GM19035 (cell line): ENCODE measurements around the gene DNAH12.
"Not testable (repeated sequence)": the region's sequence is repeated elsewhere in the genome, so short reads cannot be mapped to it uniquely, and the experiment has no call there.

Experiments used
- ATAC-seq: cut with Tn5 transposase; IDR thresholded peaks from one replicate; pipeline ENCODE4 v1.9.1; 2021; ENCODE audit not compliant: unreplicated experiment

The DNAH12 gene

DNA sequence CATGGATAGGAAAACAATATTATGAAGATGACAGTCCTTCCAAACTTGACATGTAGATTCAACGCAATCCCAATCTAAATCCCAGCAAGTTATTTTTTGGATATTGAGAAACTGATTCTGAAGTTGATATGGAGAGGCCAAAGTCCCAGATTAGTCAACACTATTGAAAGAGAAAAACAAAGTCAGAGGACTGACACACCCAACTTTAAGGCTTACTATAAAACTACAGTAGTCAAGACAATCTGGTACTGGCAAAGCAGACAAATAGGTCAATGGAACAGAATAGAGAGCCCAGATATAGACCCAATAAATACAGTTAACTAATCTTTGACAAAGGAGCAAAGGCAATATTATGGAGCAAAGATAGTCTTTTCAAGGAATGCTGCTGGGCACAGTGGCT lies 132.4 kb downstream of the DNAH12 start:
- ATAC-seq, result no peak

DNA sequence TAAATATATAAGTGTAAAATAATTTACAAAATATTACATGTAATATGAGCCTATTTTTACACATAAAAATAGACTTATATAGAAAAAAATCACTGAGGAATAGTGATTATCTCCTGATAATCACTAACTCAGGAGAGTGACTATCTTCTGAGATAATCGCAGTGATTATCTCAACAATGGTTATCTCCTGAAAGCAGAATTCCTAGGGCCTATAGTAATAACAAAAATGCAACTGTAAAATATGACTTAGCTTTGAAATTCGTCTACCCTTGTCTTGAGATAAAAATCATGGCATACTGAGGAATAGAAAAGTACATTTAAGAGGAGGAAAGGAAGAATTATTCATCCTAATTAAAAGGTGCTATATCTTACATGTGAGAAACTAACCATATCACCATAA lies 134.7 kb downstream of the DNAH12 start:
- no peak for ATAC-seq

GRCh38 chr3:57402675-57403074 lies 141.5 kb downstream of the DNAH12 start:
- no peak for ATAC-seq

DNA sequence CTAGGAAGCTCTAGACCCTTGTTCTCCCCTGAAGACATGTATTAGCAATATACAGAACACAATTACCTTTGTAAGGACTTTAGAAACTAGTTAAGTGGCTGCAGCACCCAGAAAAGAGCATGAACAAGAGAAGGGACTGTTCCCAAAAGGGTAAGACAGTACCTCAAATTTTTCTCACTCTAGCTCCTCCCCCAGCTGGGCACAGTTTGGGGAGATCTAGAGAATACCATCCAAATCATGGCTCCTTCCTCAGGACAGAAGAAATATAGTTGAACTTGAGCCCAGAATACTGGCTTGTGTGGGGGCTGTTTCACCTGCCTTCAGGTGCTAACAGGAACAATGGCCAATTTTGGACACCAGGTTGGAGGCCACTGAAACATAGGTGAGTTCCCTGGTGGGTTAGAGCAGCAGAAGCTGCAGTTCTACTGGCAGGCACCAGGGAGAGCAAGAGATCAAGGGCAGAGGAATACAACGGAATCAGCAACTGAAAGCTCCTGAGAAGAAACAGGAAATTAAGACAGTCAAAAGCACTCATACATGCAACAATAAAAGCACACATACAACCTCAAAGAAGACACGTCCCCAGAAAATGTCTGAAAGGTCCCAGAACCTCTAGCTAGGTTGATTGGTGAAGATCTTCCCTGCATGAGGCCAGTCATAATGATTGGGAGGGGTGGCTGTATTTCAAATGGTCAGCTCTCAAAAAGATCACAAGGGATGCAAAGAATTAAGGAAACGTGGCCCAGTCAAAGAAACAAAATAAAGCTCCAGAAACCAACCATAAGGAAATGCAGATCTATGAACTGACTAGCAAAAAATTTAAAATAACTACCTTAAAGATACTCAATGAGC lies 146.7 kb downstream of the DNAH12 start:
- ATAC-seq, result peak; percentile 93

- no peak for ATAC-seq
These were observed 150.2 kb downstream of the DNAH12 start for GRCh38 chr3:57393977-57394376.

DNA sequence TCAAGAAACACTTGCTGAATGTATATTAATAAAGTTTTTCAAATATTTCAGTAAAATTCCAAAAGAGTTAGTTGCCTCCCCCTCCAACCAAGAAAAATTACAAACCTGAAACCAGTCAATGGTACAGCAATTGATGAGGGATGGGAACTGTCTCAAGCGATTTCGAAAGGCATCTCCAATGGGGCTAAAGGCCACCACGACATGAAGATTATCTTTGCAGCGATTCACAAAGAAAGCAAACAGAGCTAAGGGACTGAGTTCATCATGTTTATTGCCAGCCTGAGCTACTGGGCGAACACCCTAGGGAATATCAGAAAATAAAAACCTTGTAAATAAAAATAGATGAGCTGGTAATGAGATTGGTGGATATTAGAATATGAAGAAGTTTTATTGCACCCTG lies 152.4 kb downstream of the DNAH12 start:
- no peak for ATAC-seq

- ATAC-seq, result no peak
These were observed 154.9 kb downstream of the DNAH12 start for GRCh38 chr3:57389271-57389670.

DNA sequence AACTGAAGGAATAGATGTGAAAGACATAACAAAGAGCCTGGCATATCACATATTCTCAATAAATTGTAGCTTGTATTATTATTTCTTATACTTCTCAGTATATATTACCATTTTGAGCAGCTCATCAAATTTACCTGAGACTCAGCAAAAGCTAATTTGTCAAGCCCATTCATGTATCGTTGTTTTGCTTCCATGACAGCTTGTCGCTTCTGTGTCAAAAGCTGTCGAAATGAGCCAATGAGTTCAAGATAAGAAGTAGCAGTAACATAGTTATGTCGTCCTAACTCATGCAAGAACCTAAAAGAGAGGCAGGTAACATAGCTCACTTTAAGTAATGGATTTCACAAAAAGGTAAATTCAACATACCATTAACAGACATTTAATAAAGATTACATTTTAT lies 157.8 kb downstream of the DNAH12 start:
- ATAC-seq, result no peak

DNA sequence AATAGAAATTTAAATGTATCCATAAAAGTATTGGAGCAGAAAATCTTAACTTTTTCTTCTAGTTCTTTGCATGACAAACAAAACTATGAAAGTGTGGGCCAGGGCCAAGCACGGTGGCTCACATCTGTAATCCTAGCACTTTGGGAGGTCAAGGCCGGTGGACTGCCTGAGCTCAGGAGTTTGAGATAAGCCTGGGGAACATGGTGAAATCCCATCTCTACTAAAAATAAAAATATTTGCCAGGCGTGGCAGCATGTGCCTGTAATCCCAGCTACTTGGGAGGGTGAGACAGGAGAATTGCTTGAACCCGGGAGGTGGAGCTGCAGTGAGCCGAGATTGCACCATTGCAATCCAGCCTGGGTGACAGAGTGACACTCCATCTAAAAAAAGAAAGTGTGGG lies 158.6 kb downstream of the DNAH12 start:
- ATAC-seq, result no peak

- no peak for ATAC-seq
These were observed 160.3 kb downstream of the DNAH12 start for GRCh38 chr3:57383838-57384237.

- no peak for ATAC-seq
These were observed 160.7 kb downstream of the DNAH12 start for GRCh38 chr3:57383406-57383805.

GRCh38 chr3:57382933-57383332 lies 161.2 kb downstream of the DNAH12 start:
- ATAC-seq, result no peak

- ATAC-seq, result no peak
These were observed 173.8 kb downstream of the DNAH12 start for GRCh38 chr3:57370341-57370740.

- not testable (repeated sequence) for ATAC-seq
These were observed 179.1 kb downstream of the DNAH12 start for GRCh38 chr3:57365089-57365488.

DNA sequence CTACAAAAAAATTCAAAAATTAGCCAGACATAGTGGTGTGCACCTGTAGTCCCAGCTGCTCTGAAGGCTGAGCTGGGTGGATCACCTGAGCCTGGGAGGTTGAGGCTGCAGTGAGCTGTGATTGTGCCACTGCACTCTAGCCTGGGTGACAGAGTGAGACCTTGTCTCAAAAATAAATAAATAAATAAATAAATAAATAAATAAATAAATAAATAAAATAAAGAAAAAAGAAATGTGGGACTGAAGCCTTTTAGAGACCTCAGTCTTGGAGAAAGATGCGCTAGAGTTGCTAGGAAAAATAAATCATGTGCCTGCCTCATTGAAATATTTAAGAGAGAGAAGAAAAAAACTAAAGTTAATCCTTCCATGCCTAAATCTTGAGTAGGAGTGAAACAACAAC lies 187.9 kb downstream of the DNAH12 start:
- not testable (repeated sequence) for ATAC-seq

DNA sequence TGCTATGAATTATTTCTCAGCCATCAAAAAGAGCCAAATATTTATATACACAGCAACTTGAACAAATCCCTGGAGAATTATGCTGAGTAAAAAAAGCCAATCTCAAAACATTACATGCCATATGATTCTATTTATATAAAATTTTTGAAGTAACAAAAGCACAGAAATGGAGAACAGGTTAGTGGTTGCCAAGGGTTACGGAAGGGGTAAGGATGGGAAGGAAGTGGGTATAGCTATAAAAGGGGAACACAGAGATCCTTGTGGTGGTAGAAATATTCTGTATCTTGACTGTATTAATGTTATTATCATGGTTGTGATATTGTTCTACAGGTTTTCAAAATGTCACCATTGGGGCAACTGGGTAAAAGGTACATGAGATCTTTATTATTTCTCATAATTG lies 189.4 kb downstream of the DNAH12 start:
- ATAC-seq, result no peak

GRCh38 chr3:57350271-57350670 lies 193.9 kb downstream of the DNAH12 start:
- ATAC-seq, result no peak

- ATAC-seq, result not testable (repeated sequence)
These were observed 205.0 kb downstream of the DNAH12 start for GRCh38 chr3:57339071-57339642.

DNA sequence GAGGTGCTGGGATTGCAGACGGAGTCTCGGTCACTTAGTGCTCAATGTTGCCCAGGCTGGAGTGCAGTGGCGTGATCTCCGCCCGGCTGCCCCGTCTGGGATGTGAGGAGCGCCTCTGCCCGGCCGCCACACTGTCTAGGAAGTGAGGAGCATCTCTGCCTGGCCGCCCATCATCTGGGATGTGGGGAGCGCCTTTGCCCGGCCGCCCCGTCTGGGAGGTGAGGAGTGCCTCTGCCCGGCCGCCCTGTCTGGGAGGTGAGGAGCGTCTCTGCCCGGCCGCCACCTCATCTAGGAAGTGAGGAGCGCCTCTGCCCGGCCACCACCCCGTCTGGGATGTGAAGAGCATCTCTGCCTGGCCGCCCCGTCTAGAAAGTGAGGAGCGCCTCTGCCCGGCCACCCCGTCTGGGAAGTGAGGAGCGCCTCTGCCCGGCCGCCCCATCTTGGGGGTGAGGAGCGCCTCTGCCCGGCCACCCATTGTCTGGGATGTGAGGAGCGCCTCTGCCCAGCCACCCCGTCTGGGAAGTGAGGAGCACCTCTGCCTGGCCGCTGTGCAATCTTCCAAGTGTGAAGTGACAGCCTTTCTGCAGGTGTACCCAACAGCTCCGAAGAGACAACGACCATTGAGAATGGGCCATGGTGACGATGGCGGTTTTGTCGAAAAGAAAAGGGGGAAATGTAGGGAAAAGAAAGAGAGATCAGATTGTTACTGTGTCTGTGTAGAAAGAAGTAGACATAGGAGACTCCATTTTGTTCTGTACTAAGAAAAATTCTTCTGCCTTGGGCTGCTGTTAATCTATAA lies 205.7 kb downstream of the DNAH12 start:
- ATAC-seq, result not testable (repeated sequence)

- no peak for ATAC-seq
These were observed 208.7 kb downstream of the DNAH12 start for GRCh38 chr3:57335283-57335938.

DNA sequence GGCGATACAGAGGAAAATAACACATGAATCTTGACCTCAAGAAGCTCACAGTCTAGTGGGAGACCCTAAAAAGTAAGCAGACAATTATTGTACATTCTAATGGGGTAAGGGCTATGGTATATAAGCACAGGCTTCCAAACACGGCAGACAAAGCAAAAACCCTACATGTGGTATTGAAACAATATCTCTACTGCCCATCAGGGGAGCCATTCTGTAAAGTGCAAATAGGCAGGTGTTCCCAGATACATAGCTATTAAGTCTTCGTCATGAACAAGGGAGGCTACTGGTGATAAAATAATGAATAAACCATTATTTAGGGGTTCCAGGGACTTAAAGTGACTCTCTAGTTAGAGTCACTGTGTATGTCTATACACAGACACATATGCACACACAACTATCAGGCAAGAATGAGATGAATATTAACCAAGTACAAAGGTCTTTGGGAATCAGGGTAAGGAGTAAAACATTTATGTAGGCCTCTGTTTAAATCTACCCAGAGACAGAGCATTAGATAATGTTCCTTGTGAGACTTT lies 213.0 kb downstream of the DNAH12 start:
- ATAC-seq, result no peak
